IMR-90 (cell line): Measurements from ENCODE around the gene EFHC1. TPM values are rescaled to one million over a fixed set of nuclear protein-coding genes. Genes with fewer than 3 reads are reported as not detected.

Experiments used
- ATAC-seq: fragments of 200-7000 bp; cut with Tn5 transposase; 2 replicates; pipeline ENCODE4 v1.9.1; 2020; ENCODE audit warnings: low read depth, mild to moderate bottlenecking, moderate library complexity
- BruUV-seq: library from RNA; stranded (reverse); fragments of 400-500 nt; replicated peaks from 2 replicates; lab custom pipeline; 2021; lab: Mats Ljungman, UMichigan
- CTCF ChIA-PET: fragments of 300-600 bp; formaldehyde crosslinking; extraction: SDS; loops from one replicate; lab custom pipeline; 2021; ENCODE audit warnings: antibody characterized with exemption; lab: Yijun Ruan, JAX
- POLR2A ChIA-PET: fragments of 300-600 bp; sonication (Branson Sonifier 250); formaldehyde crosslinking; loops from one replicate; lab custom pipeline; 2022; ENCODE audit warnings: antibody characterized with exemption; ENCODE audit not compliant: unreplicated experiment; lab: Charles Lee
- DNase-seq: peaks from one replicate; pipeline ENCODE4 v3.0.0; 2013
- H2AFZ ChIP-seq: replicated peaks from 2 replicates; pipeline ENCODE3; 2013; ENCODE audit warnings: low read length, mild to moderate bottlenecking; ENCODE audit not compliant: poor library complexity
- H2AK5ac ChIP-seq: 2 replicates; pipeline ENCODE4 v1.6.1; 2013; ENCODE audit warnings: low read depth, low read length, inconsistent platforms
- H2AK9ac ChIP-seq: replicated peaks from 2 replicates; pipeline ENCODE3; 2013; ENCODE audit warnings: mild to moderate bottlenecking, low read depth, low read length, moderate library complexity; ENCODE audit not compliant: poor library complexity
- H2BK120ac ChIP-seq: 2 replicates; pipeline ENCODE4 v1.6.1; 2013; ENCODE audit warnings: low read depth, low read length, inconsistent platforms
- H2BK15ac ChIP-seq: 3 replicates; pipeline ENCODE4 v1.6.1; 2013; ENCODE audit warnings: low read depth, low read length, inconsistent platforms
- H2BK20ac ChIP-seq: 2 replicates; pipeline ENCODE4 v1.6.1; 2013; ENCODE audit warnings: low read depth, mild to moderate bottlenecking, inconsistent platforms, low read length, moderate library complexity
- H2BK5ac ChIP-seq: 2 replicates; pipeline ENCODE4 v1.6.1; 2013; ENCODE audit warnings: mild to moderate bottlenecking, low read depth, low read length, inconsistent platforms; ENCODE audit not compliant: poor library complexity, severe bottlenecking
- H3K14ac ChIP-seq: replicated peaks from 2 replicates; pipeline ENCODE4 v1.6.1; 2013; ENCODE audit warnings: low read depth, low read length, inconsistent platforms
- H3K18ac ChIP-seq: 2 replicates; pipeline ENCODE4 v1.6.1; 2013; ENCODE audit warnings: low read depth, low read length, control low read depth
- H3K23ac ChIP-seq: 2 replicates; pipeline ENCODE4 v1.6.1; 2013; ENCODE audit warnings: low read depth, low read length, inconsistent platforms
- H3K27ac ChIP-seq: 2 replicates; pipeline ENCODE4 v1.5.1; 2013; ENCODE audit warnings: mild to moderate bottlenecking, control low read depth, low read length; ENCODE audit not compliant: insufficient read depth
- H3K27me3 ChIP-seq: 2 replicates; pipeline ENCODE4 v1.6.1; 2013; ENCODE audit warnings: low read length; ENCODE audit not compliant: control insufficient read depth, insufficient read depth
- H3K36me3 ChIP-seq: 2 replicates; pipeline ENCODE4 v1.6.1; 2013; ENCODE audit warnings: low read length, mixed read lengths; ENCODE audit not compliant: control insufficient read depth, insufficient read depth
- H3K4ac ChIP-seq: 2 replicates; pipeline ENCODE4 v1.6.1; 2013; ENCODE audit warnings: low read depth, low read length, inconsistent platforms
- H3K4me1 ChIP-seq: 2 replicates; pipeline ENCODE4 v1.6.1; 2013; ENCODE audit warnings: low read length, mixed read lengths; ENCODE audit not compliant: control insufficient read depth, insufficient read depth
- H3K4me2 ChIP-seq: 2 replicates; pipeline ENCODE4 v1.6.1; 2013; ENCODE audit warnings: low read depth, mild to moderate bottlenecking, control low read depth, low read length, moderate library complexity
- H3K4me3 ChIP-seq: 2 replicates; pipeline ENCODE4 v1.5.1; 2013; ENCODE audit warnings: low read depth, mild to moderate bottlenecking, control low read depth, low read length, moderate library complexity; ENCODE audit not compliant: insufficient read depth
- H3K56ac ChIP-seq: 2 replicates; pipeline ENCODE4 v1.6.1; 2013; ENCODE audit warnings: low read length, inconsistent platforms; ENCODE audit not compliant: insufficient read depth; ENCODE audit errors: extremely low read depth
- H3K79me1 ChIP-seq, 2 experiments: 2 replicates each; pipeline ENCODE4 v1.6.1; 2013; ENCODE audit warnings: low read length in 2 of 2, inconsistent platforms in 1 of 2, low read depth in 1 of 2
- H3K9ac ChIP-seq: 2 replicates; pipeline ENCODE4 v1.6.1; 2013; ENCODE audit warnings: low read depth, low read length, control low read depth
- H3K9me1 ChIP-seq: 2 replicates; pipeline ENCODE4 v1.6.1; 2013; ENCODE audit warnings: low read length, inconsistent platforms; ENCODE audit not compliant: insufficient read depth
- H3K9me3 ChIP-seq: 2 replicates; pipeline ENCODE4 v1.6.1; 2013; ENCODE audit warnings: low read length; ENCODE audit not compliant: control insufficient read depth, insufficient read depth
- H4K20me1 ChIP-seq: 2 replicates; pipeline ENCODE4 v1.6.1; 2013; ENCODE audit warnings: low read length, inconsistent platforms; ENCODE audit not compliant: insufficient read depth
- H4K5ac ChIP-seq: 2 replicates; pipeline ENCODE4 v1.6.1; 2013; ENCODE audit warnings: mild to moderate bottlenecking, low read depth, low read length, control low read depth
- H4K8ac ChIP-seq, 2 experiments: 2 replicates each; pipeline ENCODE4 v1.6.1; 2013; ENCODE audit warnings: low read depth in 2 of 2, low read length in 2 of 2, control low read depth in 1 of 2, inconsistent platforms in 1 of 2
- H4K91ac ChIP-seq: 2 replicates; pipeline ENCODE4 v1.6.1; 2013; ENCODE audit warnings: low read depth, low read length, inconsistent platforms; ENCODE audit not compliant: insufficient read depth
- CEBPB ChIP-seq: IDR thresholded peaks from 2 replicates; pipeline ENCODE4 v1.6.1; 2012; ENCODE audit warnings: low read depth, low read length, improper control_type of control experiment
- FOS ChIP-seq: fragments of 150-350 bp; IDR thresholded peaks from 2 replicates; pipeline ENCODE4 v1.6.1; 2016; ENCODE audit warnings: low read depth, low read length
- MAFK ChIP-seq: IDR thresholded peaks from 2 replicates; pipeline ENCODE4 v1.6.1; 2012; ENCODE audit warnings: low read depth, low read length, improper control_type of control experiment
- MXI1 ChIP-seq: IDR thresholded peaks from 2 replicates; pipeline ENCODE4 v1.6.1; 2012; ENCODE audit warnings: low read depth, mild to moderate bottlenecking, low read length, moderate library complexity, borderline replicate concordance
- NFE2L2 ChIP-seq: fragments of 150-350 bp; IDR thresholded peaks from 2 replicates; pipeline ENCODE4 v1.6.1; 2016; ENCODE audit warnings: low read depth, mild to moderate bottlenecking, low read length
- RCOR1 ChIP-seq: IDR thresholded peaks from 2 replicates; pipeline ENCODE4 v1.6.1; 2012; ENCODE audit warnings: mild to moderate bottlenecking, low read length, improper control_type of control experiment; ENCODE audit not compliant: insufficient replicate concordance
- RFX5 ChIP-seq: IDR thresholded peaks from 2 replicates; pipeline ENCODE4 v1.8.0; 2012; ENCODE audit warnings: low read depth, mild to moderate bottlenecking, low read length, moderate library complexity
- SMC3 ChIP-seq: fragments of 150-350 bp; IDR thresholded peaks from 2 replicates; pipeline ENCODE4 v1.6.1; 2016; ENCODE audit warnings: low read depth, mild to moderate bottlenecking, antibody characterized with exemption, low read length, moderate library complexity
- USF2 ChIP-seq: fragments of 150-350 bp; IDR thresholded peaks from 2 replicates; pipeline ENCODE4 v1.6.1; 2017; ENCODE audit warnings: mild to moderate bottlenecking, antibody characterized with exemption, low read length, low read depth
- WGBS, 2 experiments: methylation state at CpG; one replicate each; pipeline versions ENCODE4 v1.1.5 to v1.1.7; 2013; ENCODE audit warnings: missing lambda C conversion rate in 2 of 2; ENCODE audit not compliant: insufficient read length in 1 of 2; ENCODE audit errors: extremely low coverage in 2 of 2; 5-methylcytosine and 5-hydroxymethylcytosine counted together
- dilution Hi-C: fragments of 300-500 bp; cut with HindIII; formaldehyde crosslinking; loops from one replicate; pipeline ENCODE4 v1.14.3; 2018; ENCODE audit warnings: low sequenced_read_pairs; ENCODE audit not compliant: unreplicated experiment
- in situ Hi-C: fragments of 300-500 bp; cut with MboI; formaldehyde crosslinking; loops from 3 replicates; pipeline ENCODE4 v1.14.3; 2019; ENCODE audit warnings: low sequenced_read_pairs, inconsistent platforms, mixed read lengths
- intact Hi-C: fragments of 100-400 bp; cut with micrococcal nuclease; formaldehyde crosslinking; loops from 2 replicates; pipeline ENCODE4 v1.10.0; 2022
- polyA plus RNA-seq, 3 experiments: library from polyadenylated mRNA; depleted of rRNA; stranded (reverse); fragments of >200 nt; gene quantifications; 2 replicates each; pipeline ENCODE4 v1.2.3, GENCODE V29; 2012; ENCODE audit warnings: low replicate concordance in 1 of 3
- total RNA-seq: library from RNA; depleted of rRNA; stranded (reverse); fragments of >200 nt; gene quantifications from 2 replicates; pipeline ENCODE4 v1.2.3, GENCODE V29; 2012

The EFHC1 gene
- total and polyA plus RNA-seq, 2 of the 4 experiments (the other 2 are of a cell fraction), result 14.0 to 23.0 TPM

- Histone ChIP-seq H2BK5ac (peak overlapping the region; percentile 68), H3K4me3 (no peak overlapping the region), H3K56ac (no peak overlapping the region), H3K4me2 (no peak overlapping the region), H4K5ac (peak overlapping the region; percentile 57; the same call in 1 of the 2 replicates), H3K4me1 (peaks cover 30% of the 10 kb centered on the region), H4K8ac (peak overlapping the region in 1 of 2 experiments; percentile 27; a peak in 2 of 4 replicates), H3K14ac (peak overlapping the region; percentile 22), H3K36me3 (peaks cover 85% of the 10 kb centered on the region), H3K18ac (no peak overlapping the region), H4K20me1 (no peaks in the 10 kb centered on the region), H2BK20ac (peak overlapping the region; percentile 5; the same call in 1 of the 2 replicates), H3K9ac (no peak overlapping the region), H3K79me1 (peaks cover 32 to 93% of the 10 kb centered on the region in 2 experiments), H2BK15ac (no peak overlapping the region), H3K27me3 (no peaks in the 10 kb centered on the region), H2AK9ac (peak overlapping the region; percentile 87), H3K4ac (peak overlapping the region; percentile 55; the same call in 1 of the 2 replicates), H3K27ac (no peak overlapping the region), H2BK120ac (peak overlapping the region; percentile 50; the same call in 1 of the 2 replicates), H2AFZ (no peak overlapping the region), H2AK5ac (peak overlapping the region; percentile 57; the same call in 1 of the 2 replicates), H3K23ac (no peak overlapping the region), H4K91ac (peak overlapping the region; percentile 79; the same call in 1 of the 2 replicates), H3K9me1 (peaks cover 50% of the 10 kb centered on the region), H3K9me3 (no peaks in the 10 kb centered on the region)
- in situ Hi-C loops (no loop called here), intact Hi-C loops (no loop called here), dilution Hi-C loops (no loop called here)
- WGBS, 2 experiments, result no CpG with 5 or more reads among the region's 10 CpGs
- ChIA-PET POLR2A (no interaction called here), CTCF (no interaction called here)
- no TSS peak for BruUV-seq
- TF ChIP-seq RCOR1 (no peak), USF2 (no peak), RFX5 (no peak), FOS (no peak), CEBPB (no peak), SMC3 (no peak), MXI1 (no peak), MAFK (no peak), NFE2L2 (no peak)
- DNase-seq (no peak), ATAC-seq (no peak)
Observed at GRCh38 chr6:52504782-52505136, 84.6 kb downstream of the EFHC1 start.
